Mucosa of descending colon (tissue), 3 donors: Measurements from ENCODE around the gene ALDH1L2. TPM values are rescaled to one million over a fixed set of nuclear protein-coding genes. Genes with fewer than 3 reads are reported as not detected.
"Not testable (repeated sequence)": the region's sequence is repeated elsewhere in the genome, so short reads cannot be mapped to it uniquely, and the experiment has no call there.

ENCODE experiments used
- ATAC-seq: fragments of 200-7000 bp; cut with Tn5 transposase; one replicate; pipeline ENCODE4 v1.9.1; 2020; ENCODE audit warnings: mild to moderate bottlenecking, moderate library complexity
- DNase-seq, 3 donors: peaks; one replicate each; pipeline ENCODE4 v3.0.0-alpha.2; 2020
- H3K36me3 ChIP-seq: fragments of 200-600 bp; one replicate; pipeline ENCODE4 v1.8.0; 2021; ENCODE audit warnings: low read depth, mild to moderate bottlenecking
- H3K4me1 ChIP-seq: fragments of 200-600 bp; one replicate; pipeline ENCODE4 v1.8.0; 2021; ENCODE audit warnings: low read depth, mild to moderate bottlenecking
- H3K4me3 ChIP-seq: fragments of 200-600 bp; one replicate; pipeline ENCODE4 v1.8.0; 2021; ENCODE audit warnings: mild to moderate bottlenecking
- H3K9me3 ChIP-seq: fragments of 200-600 bp; one replicate; pipeline ENCODE4 v1.8.0; 2021; ENCODE audit warnings: mild to moderate bottlenecking
- intact Hi-C, 2 donors: fragments of 100-400 bp; cut with DNase I in 1 of 2; cut with micrococcal nuclease in 1 of 2; formaldehyde crosslinking; loops; one replicate each; pipeline versions ENCODE4 v1.11.0 to v1.11.1; 2022; cut with DNase I, micrococcal nuclease
- total RNA-seq, 3 donors: library from RNA; stranded (reverse); fragmentation: NEBNext Ultra II Directional in 2 of 3; extraction: Animal tissue kit (Norgen Biotek cat#: 25700) in 2 of 3; gene quantifications; one replicate each; pipeline versions ENCODE4 v1.2.1 to v1.2.4, GENCODE V29; 2021 to 2023
- TF ChIP-seq, protein P1 (sequence below): fragments of 200-600 bp; IDR thresholded peaks from one replicate; pipeline ENCODE4 v1.8.0; 2022; ENCODE audit warnings: antibody characterized with exemption, mild to moderate bottlenecking
- donor health status: DM: no; HTN: no; CAD: no; lungs with moderate emphysema.
- donor health status: DM: no; HTN: no; CAD: no.
- donor health status: DM: no; HTN: yes; CAD: no.

Gene ALDH1L2
- total RNA-seq, 3 donors from 2014 or later = 1.4 to 5.0 (median 4.3) TPM

DNA sequence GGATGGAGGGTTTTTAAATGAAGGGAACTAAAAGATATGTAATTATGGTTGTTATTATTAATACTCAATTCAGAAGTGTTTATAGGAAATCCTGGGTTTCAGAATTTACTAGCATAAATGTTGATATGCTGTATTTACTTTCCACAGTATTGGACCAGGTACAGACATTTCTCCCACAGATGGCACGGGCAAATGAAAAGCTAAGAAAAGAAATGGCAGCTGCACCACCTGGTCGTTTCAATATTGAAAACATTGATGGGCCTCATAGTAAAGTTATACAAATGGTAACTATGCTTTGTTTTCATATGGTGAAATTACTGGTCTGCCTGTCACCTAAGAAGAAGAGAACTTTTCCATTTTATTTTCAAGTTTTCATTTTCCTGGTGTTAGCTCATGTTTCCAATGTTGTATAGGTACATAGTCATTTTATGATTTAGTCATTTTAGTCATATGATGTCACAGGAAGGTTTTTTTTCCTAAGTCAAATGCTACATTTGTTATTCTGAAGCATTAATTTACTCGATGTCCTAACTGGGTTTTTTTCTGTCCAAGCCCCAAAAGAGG is 92.6 kb downstream of the ALDH1L2 start:
- DNase-seq (no peak), ATAC-seq (no peak)
- H3K36me3 ChIP-seq = peaks cover 6% of the 10 kb centered on the region
- no peak overlapping the region for H3K4me3 ChIP-seq
- no peaks in the 10 kb centered on the region for H3K9me3 ChIP-seq
- H3K4me1 ChIP-seq = peaks cover 10% of the 10 kb centered on the region
- intact Hi-C loops = no loop called here
- TF ChIP-seq, protein P1, sequence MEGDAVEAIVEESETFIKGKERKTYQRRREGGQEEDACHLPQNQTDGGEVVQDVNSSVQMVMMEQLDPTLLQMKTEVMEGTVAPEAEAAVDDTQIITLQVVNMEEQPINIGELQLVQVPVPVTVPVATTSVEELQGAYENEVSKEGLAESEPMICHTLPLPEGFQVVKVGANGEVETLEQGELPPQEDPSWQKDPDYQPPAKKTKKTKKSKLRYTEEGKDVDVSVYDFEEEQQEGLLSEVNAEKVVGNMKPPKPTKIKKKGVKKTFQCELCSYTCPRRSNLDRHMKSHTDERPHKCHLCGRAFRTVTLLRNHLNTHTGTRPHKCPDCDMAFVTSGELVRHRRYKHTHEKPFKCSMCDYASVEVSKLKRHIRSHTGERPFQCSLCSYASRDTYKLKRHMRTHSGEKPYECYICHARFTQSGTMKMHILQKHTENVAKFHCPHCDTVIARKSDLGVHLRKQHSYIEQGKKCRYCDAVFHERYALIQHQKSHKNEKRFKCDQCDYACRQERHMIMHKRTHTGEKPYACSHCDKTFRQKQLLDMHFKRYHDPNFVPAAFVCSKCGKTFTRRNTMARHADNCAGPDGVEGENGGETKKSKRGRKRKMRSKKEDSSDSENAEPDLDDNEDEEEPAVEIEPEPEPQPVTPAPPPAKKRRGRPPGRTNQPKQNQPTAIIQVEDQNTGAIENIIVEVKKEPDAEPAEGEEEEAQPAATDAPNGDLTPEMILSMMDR = no peak

DNA sequence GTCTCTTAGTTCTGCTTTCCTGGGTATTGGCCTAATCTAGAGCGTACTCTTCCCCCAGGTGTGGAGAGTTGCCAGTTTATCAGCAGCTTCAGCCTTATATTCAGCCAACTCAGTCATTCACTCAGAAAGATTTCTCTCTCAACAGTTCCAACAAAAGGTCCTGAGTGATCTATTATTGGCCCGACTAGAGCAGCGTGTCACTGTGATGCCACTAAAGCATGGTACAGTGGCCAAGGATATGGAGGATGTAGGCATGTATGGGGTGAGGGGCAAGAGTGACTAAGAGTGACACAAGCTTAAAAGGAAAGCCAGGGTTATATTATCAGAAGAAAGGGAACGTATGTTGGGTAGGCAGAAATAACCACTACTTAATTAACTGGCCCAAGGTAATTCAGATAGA is 93.3 kb downstream of the ALDH1L2 start:
- DNase-seq (no peak), ATAC-seq (no peak)
- H3K36me3 ChIP-seq = peaks cover 6% of the 10 kb centered on the region

DNA sequence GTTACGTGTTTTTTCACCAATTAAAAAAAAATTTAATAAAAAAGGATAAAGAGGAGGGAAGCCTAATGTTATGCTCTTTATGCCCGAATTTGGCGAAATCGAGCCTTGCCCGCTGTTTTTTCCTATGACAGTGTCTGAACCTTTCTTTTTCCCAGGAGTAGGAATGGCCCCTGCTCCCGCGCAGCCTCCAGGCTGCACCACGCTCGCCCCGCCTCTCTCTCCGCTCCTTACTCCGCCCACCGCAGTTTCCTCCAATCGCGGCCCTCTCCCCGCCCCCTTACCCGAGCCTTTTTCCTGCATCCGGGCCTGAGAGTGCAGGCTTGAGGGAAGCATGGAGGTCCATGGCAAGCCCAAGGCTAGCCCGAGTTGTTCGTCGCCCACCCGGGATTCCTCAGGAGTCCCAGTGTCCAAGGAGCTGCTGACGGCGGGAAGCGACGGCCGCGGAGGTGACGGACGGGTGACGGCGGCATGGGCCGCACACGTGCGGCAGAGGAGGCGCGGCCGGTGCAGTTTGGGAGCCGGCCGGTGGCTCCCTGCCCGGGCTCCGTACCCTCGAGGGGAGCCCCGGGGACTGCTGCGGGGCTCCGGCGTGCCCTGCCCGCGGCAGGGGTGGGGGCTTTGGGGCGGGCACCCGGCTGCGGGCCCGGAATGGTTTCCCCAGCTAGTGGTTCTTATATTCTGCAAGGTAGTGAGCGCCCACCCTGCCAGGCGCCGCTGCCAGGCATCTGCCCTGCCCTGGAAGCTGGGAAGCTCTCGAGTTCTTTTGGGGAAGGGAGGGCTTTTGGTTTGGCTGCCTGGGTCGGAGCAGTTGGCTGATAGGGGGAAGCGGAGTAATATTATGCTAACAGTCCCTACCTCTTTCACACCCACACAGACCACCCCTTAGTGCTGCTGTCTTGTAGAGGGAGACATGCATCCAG is 98.0 kb downstream of the ALDH1L2 start, which contains the start of gene NOPCHAP1:
NOPCHAP1 (plus strand) TSS at position 295 of the 920 bp plus-strand sequence; CDS start at position 332, 37 bp downstream.
- DNase-seq (peak; percentile 93 to 95 (median 95)), ATAC-seq (peak; percentile 100)
- H3K9me3 ChIP-seq = no peaks in the 10 kb centered on the region
- H3K36me3 ChIP-seq = no peaks in the 10 kb centered on the region
- TF ChIP-seq, protein P1 = no peak
- H3K4me3 ChIP-seq = peak within 1 kb of the TSS; percentile 75
- intact Hi-C loops = no loop called here
- H3K4me1 ChIP-seq = peaks cover 11% of the 10 kb centered on the region

More for the DNA sequence above, 93.3 kb downstream of the ALDH1L2 start:
- TF ChIP-seq, protein P1 = no peak
- Histone ChIP-seq H3K4me1 (peaks cover 11% of the 10 kb centered on the region), H3K4me3 (no peak overlapping the region), H3K9me3 (no peaks in the 10 kb centered on the region)
- intact Hi-C loops = no loop called here

DNA sequence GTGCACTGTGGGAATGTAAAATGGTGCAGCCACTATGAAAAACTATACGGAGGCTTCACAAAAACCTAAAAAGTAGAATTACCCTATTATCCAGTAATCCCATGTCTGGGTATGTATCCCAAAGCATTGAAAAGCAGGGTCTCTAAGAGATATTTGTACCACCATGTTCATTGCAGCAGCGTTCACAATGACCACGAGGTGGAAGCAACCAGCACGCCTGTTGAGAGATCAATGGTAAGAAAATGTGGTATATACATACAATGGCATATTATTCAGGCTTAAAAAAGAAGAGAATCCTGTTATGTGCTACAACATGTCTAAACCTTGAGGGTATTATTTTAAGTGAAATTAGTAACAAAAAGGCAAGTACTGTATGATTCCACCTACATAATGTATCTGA is 99.1 kb downstream of the ALDH1L2 start:
- peaks cover 11% of the 10 kb centered on the region for H3K4me1 ChIP-seq
- intact Hi-C loops = no loop called here
- ATAC-seq (no peak), DNase-seq (no peak)
- TF ChIP-seq, protein P1 = no peak
- H3K9me3 ChIP-seq = no peaks in the 10 kb centered on the region
- H3K36me3 ChIP-seq = no peaks in the 10 kb centered on the region
- H3K4me3 ChIP-seq = no peak overlapping the region

DNA sequence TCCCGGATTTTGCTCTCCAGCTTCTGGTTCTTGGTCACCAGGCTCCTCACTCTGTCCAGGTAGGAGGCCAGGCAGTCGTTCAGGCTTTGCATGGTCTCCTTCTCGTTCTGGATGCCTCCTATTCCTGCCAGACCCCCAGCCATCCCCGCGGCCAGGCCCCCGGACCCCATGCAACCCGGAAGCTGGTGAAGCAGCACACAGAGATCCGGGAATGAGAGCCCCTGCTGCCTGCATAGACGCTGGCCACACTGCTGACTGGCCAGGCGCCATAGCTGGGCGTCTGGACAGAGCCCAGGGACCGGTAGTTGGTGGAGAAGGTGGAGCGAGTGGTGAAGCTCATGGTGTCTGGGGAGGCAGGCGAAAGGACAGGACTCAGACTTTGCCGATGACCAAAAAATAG is 106.6 kb downstream of the ALDH1L2 start:
- ATAC-seq, intact Hi-C loops, H3K4me1 ChIP-seq, H3K36me3 ChIP-seq, H3K9me3 ChIP-seq, H3K4me3 ChIP-seq, DNase-seq: not testable (repeated sequence)

DNA sequence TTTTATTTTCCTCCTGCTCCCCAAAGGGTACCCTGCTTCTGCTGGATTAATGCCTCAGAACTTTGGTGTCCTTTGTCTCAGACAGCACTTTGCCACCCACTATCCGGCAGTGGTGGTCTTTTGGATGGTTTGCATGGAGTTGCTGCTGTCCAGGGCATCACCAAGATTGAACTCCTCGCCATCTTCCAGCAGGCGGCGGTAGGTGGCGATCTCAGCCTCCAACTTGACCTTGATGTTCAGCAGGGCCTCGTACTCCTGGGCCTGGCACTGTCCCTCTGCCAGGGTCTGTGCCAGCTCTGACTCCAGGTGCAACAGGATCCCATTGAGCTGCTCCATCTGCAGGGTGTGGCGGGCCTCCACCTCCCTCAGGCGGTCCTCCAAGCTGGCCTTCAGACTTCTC is 107.6 kb downstream of the ALDH1L2 start:
- ATAC-seq (no peak), DNase-seq (no peak)
- TF ChIP-seq, protein P1 = no peak
- Histone ChIP-seq H3K9me3 (no peaks in the 10 kb centered on the region), H3K36me3 (no peaks in the 10 kb centered on the region), H3K4me1 (no peaks in the 10 kb centered on the region), H3K4me3 (no peak overlapping the region)
- intact Hi-C loops = no loop called here
